Stimulated activated CD4-positive, alpha-beta T cell treated with anti-CD3 and anti-CD28 coated beads, TNF-alpha, amount 100 ng/mL, for 4 hours (primary cell): Measurements from ENCODE around the gene WNT9A.
"Not testable (repeated sequence)": the region's sequence is repeated elsewhere in the genome, so short reads cannot be mapped to it uniquely, and the experiment has no call there.

ENCODE experiments used
- DNase-seq, 3 experiments: peaks; one replicate each; pipeline ENCODE4 v3.0.0-alpha.2; 2020; ENCODE audit warnings: low read depth in 3 of 3

Gene WNT9A

DNA sequence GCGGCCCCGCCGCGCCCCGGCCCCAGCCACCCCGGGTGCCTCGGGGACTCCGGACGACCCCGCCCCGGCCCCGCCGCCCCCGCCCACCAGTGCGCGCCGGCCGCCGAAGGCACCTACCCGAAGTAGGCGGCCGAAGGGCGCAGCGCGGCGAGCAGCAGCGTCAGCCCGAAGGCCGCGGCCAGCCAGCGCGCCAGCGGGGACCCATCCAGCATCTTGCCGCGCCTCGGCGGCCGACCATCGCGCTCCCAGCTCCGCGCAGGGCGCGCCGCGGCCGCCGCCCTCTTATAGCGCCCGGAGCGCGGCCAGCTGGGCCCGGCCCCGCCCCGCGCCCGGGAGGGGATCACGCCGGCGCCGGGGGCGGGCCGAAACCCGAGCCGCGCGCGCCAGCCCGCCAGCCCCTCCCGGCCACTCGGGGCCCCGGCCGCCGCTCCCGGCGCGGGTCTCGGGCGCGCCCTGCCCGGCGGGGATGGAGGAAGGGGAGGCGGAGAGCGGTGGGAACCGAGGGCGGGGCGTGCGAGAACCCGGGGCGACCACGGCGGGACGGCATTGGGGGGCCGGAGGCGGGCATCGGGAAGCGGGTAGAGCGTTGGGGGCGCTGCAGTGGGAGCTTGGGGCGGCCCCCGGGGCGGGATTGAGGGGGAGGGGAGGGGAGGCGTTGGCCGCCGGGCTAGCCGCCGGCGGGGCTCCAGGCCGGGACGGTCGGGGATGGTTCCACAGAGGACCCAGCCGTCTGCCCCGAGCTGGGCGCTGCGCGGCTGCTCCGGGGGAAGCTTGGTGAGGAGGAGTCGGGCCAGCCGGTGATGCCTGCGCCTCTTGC lies at the start of gene WNT9A:
Gene WNT9A (minus strand): TSS at position 257 of the 817 bp plus-strand sequence. CDS start 45 bp downstream, at position 212.
- DNase-seq: no peak

DNA sequence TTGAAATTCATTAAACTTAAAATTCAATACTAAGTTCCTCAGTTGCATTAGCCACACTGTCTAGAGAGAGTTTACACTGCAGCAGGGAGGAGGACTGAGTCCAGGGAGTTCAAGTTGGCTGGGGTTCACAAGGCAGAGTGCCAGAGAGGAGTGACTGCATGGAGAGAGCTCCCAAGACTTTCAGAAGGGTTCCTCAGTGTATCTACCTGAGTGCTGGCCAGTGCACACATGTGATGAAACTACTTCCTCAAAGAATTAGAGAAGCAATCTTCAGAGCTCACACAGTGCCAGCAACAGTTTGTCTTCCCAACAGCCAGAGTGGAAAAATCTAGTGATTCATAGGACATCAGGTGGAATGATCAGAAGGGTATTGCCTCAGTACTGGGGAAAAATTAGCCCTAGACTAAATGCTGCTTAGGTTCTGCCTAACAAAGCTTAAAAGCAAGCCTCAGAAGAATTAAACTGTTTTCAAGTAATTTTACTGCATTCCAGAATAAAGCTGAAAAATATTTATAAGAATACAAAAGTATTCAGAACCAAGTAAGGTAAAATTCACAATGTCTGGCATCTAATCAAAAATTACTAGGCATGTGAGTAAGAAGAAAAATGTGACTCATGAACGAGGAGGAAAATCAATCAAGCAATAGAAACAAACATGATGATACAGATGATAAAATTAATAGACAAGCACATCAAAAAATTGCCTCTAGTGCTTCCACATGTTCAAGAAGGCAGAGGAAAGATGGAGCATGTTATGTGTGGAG lies 48.6 kb upstream of the WNT9A start:
- no peak for DNase-seq

- no peak for DNase-seq
Observed at GRCh38 chr1:227994632-227995300, 47.0 kb upstream of the WNT9A start.

DNA sequence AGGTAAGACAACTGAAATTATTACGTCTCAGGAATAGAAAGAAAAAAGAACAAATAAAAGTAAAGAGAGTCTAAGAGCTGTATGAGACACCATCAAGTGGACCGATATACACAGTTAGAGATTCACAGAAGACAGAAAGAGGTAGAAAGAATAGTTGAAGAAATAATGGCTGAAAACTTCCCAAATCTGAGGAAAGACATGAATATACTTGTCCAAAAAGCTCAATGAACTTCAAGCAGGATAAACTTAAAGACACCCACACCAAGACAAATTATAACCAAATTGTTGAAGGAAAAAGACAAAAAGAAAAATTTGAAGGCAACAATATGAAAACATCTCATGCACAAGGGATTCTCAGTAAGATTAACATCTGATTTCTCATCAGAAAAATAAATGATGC lies 39.4 kb upstream of the WNT9A start:
- no peak for DNase-seq

DNA sequence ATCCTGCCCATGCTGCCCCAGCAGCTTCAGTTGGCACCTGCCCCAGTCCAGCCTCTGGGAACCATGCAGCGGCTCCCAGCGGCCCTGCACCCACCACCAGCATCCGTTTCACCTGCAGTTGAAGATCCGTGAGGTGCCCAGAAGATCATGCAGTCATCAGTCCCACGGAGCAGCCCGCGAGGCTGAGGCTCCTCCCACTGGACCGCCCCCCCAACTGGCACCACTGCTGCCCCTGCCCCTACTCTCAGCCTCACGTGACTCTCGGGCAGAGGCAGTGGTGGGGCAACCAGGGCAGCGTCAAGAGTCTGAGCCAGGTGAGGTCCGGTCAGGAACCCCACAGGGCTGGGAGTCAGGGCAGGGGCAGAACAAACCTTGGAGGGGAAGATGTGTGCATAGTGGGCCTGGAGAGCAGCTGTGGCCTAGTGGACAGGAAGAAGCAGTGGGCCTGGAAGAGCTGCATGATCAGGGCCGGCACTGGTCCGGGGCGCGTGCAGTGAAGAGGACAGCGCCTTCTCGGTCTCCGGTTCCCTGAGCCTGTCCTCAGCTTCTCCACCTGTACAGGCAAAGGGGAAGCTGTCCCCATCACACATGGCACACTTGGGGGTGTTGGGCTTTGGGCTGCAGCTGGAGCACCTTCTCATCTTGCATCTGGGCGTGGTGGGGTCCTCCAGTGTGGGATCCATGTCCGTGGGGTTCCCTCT lies 28.0 kb upstream of the WNT9A start:
- not testable (repeated sequence) for DNase-seq

DNA sequence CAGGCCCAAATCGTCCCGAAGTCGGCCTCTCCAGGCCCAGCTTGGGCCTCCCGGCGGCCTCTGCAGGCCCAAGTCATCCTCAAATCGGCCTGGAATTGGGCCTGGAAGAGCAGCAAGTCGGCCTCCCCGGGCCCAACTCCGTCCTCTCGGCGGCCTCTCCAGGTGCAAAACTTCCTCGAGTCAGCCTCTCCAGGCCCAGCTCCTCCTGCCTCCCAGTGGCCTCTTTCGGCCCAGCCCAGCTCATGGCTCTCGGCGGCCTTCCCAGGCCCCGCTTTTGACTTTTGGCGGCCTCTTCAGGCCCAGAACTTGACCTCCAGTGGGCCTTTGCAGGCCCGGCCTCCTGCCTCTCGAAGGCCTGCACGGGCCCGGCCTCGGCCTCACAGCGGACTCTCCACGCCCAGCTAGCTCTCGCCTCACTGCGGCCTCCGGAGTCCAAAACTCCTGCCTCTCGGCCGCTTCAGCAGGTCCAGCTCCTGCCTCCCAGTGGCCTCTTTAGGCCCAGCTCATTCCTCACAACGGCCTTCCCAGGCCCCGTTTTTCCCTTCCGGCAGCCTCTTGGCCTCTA lies 26.1 kb upstream of the WNT9A start:
- not testable (repeated sequence) for DNase-seq

DNA sequence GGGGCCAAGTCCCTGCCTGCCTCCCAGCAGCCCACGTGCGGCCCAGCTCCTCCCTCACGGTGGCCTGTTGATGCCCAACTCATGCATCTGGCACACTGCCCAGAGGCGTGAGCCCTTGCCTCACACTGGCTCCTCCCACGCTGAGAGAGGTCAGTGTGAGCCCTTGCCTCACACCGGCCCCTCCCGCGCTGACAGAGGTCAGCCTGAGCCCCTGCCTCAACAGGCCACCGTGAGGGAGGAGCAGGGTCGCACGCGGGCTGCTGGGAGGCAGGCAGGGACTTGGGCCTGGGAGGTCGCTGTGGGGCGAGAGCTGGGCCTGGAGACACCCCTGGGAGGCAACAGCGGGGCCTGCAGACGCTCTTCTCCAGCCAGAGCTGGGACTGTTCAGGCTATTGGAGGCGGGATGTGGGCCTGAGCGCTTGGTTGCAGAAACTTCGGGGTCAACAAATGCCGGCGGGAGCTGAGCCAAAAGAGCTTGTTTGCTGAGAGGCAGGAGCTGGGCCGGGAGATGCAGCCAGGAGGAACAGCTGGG lies 25.2 kb upstream of the WNT9A start:
- DNase-seq: not testable (repeated sequence)

GRCh38 chr1:227972283-227972679 lies 24.5 kb upstream of the WNT9A start:
- not testable (repeated sequence) for DNase-seq

GRCh38 chr1:227971643-227972282 lies 24.0 kb upstream of the WNT9A start:
- not testable (repeated sequence) for DNase-seq

DNA sequence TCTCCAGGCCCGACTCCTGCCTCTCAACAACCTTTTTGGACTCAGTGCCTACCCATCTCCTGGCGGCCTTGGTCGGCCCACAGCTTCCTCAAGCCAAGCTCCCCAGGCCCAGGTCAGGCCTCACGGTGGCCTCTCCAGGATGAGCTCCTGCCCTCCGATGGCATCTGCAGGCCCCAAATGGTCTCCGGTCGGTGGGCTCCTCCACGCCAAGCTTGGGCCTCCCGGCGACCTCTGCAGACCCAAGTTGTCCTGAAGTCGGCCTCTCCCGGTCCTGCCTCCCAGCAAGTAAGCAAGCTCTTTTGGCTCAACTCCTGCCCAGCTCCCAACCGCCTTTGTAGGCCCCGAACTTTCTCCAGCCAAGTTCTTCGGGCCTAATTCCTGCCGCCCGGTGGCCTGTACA lies 23.5 kb upstream of the WNT9A start:
- DNase-seq: not testable (repeated sequence)

DNA sequence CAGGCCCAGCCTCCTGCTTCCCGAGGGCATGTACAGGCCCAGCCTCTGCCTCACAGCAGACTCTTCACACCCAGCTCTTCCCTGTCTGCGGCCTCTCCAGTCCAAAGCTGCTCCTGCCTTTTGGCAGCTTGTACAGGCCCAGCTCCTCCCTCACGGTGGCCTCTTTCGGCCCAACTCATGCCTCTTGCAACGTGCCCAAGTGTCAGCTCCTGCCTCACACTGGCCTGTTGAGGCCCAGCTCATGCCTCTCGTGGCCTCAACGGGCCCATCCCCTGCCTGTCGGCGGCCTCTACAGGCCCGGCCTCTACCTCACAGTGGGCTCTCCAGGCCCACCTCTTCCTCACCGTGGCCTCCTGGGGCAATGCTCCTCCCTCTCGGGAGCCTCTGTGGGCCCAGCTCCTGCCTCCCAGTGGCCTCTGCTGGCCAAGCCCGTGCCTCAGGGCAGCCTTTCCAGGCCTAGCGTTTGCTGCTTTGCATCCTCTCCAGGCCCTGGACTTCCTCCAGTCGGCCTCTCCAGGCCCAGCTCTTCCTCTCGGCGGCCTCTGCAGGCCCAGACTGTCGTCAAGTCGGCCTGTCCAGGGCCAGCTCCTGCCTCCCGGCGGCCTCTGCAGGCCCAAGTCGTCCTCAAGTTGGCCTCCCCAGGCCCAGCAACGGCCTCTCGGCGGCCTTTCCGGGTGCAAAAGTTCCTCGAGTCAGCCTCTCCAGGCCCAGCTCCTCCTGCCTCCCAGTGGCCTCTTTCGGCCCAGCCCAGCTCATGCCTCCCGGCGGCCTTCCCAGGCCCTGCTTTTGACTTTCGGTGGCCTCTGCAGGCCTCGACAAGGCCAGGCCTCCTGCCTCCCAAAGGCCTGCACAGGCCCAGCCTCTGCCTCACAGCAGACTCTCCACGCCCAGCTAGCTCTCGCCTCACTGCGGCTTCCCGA lies 22.6 kb upstream of the WNT9A start:
- DNase-seq: not testable (repeated sequence)

DNA sequence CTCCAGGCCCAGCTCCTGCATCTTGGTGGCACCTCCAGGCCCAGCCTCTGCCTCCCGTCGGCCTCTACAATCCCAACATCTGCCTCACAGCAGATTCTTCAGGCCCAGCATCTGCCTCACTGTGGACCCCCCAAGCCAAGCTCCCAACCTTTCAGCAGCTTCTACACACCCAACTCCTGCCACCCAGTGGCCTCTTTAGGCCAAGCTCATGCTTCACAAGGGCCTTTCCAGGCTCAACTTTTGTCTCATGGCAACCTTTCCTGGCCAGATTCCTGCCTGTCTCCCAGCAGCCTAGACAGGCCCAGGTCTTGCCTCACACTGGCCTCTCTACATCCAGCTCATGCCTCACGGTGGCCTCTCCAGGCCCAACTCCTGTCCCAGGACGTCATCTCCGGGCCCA lies 20.1 kb upstream of the WNT9A start:
- not testable (repeated sequence) for DNase-seq

- not testable (repeated sequence) for DNase-seq
Observed at GRCh38 chr1:227966733-227967132, 19.0 kb upstream of the WNT9A start.

DNA sequence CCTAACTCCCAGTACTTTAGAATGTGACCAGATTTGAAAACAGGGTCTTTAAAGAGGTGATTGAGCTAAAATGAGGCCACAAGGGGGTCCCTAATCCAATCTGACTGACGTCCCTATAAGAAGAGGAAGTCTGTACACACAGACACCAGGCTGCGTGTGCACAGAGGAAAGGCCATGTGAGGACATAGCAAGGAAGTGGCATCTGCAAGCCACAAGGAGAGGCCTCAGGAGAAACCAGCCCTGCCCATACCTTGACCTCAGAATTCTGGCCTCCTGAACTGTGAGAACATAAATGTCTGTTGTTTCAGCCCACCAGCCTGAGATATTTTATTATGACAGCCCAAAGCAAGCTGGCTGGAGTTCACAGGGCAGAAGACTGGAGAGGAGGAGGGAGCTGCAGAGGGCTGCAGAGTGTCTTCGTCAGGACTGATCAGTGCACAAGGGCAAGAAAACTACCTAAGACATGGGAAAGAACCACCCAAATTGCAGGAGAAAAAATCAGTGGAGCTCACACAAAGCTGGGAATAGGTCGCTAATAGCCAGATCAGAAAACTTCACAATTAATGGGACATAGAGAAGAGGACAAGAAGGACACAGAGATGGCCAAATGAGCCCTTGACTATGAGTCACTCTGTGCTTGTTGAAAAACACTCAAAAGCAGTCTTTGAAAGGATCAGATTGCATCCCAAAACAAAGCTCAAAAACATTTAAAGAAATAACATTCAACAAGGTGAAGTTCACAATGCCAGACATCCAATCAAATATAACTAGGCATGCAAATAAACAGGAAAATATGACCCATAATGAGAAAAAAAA lies 14.1 kb upstream of the WNT9A start:
- no peak for DNase-seq

- no peak for DNase-seq
Observed at GRCh38 chr1:227959325-227959860, 11.7 kb upstream of the WNT9A start.

GRCh38 chr1:227958617-227959324 lies 11.0 kb upstream of the WNT9A start:
- no peak for DNase-seq

GRCh38 chr1:227955808-227956207 lies 8.1 kb upstream of the WNT9A start:
- DNase-seq: no peak
